ENCODE results near the gene COL16A1.

- TF ChIP-seq SUZ12 (IDR thresholded peaks at IDR 0.05): no peak
- no peak for TF ChIP-seq ARNT (IDR thresholded peaks at IDR 0.05)
- no peak for TF ChIP-seq NFRKB (IDR thresholded peaks at IDR 0.05)
- no peak for TF ChIP-seq FOXK2 (IDR thresholded peaks at IDR 0.05)
- TF ChIP-seq ELF4 (IDR thresholded peaks at IDR 0.05): no peak
- no peak for TF ChIP-seq L3MBTL2 (conservative IDR thresholded peaks at IDR 0.05)
- TF ChIP-seq CTBP1 (IDR thresholded peaks at IDR 0.05; ENCODE audit: borderline replicate concordance): no peak
Measured at GRCh38 chr1:31658721-31659120, 45.1 kb downstream of the COL16A1 start.

All from HEK293T (cell line).